DND-41 (cell line): ENCODE data around the gene ADAMTSL3.

Source experiments
- CTCF ChIP-seq: IDR thresholded peaks from 2 replicates; pipeline ENCODE4 v1.5.1; 2012; ENCODE audit warnings: borderline replicate concordance, low read length, moderate library complexity, mild to moderate bottlenecking; ENCODE audit not compliant: poor library complexity, severe bottlenecking; ENCODE audit errors: extremely low read depth
- EZH2 ChIP-seq: IDR thresholded peaks from 3 replicates; pipeline ENCODE4 v1.6.1; 2012; ENCODE audit warnings: borderline replicate concordance, low read depth, mild to moderate bottlenecking, moderate library complexity, low read length, inconsistent platforms; ENCODE audit not compliant: severe bottlenecking

DNA sequence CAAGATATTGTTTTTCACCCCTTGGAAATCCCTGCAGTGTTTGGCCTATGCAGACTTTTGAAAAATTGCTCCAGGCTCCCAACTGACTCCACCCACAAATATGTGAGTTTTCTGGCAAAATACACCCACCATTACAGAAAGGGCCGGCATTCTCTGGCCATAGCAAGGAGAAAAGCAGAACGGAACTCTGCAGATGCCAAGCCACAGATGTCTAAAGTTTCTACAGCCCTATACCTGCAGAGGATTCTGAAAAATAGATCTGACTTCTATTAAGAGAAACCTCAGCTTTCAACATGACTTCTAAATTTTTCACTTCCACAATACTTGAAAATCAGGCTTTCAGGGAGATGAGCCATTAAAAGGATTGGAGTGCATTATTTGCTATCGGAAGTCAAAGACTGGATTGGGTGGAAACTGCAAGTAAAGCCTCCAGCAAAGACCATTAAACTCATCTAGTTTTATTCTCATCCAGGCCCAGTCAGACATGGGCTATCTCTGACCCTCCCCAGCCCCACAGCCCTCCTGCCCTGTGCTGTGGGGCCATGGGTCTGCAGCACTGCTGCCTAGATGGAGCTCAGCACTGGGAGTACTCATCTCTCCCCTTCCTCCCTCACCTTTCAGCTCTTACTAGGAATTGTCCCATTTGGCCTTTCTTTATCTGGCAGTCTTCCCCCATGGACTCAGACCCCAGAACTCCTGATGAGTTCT, 338.6 kb downstream of the ADAMTSL3 start:
- TF ChIP-seq CTCF = no peak
- TF ChIP-seq EZH2 = no peak
